ENCODE data around the gene LRRFIP1. TPM values are rescaled to one million over a fixed set of nuclear protein-coding genes. Genes with fewer than 3 reads are reported as not detected.

LRRFIP1 gene
- total RNA-seq, 1 donor from 2014 or later: 40.7 TPM

DNA sequence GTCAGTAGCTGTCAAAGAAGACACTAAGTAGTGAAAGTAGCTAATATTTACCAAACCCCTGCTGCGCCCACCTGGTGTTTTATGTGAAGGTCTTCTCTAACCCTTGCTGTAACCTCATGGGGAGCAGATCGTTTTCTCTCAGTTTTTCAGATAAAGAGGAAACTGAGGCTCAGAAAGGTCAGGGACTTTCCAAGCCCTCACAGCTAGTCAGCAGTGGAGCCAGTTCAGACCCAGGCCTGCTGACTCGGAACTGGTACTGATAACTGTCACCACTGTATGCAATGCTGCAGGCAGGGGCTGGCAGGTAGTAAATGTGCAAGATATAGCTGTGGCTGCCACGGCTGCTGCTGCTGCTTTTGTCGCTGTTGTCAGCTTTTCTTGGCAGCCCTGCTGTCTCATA lies 69.1 kb downstream of the LRRFIP1 start:
- peaks cover 8% of the 10 kb centered on the region for H3K27me3 Mint-ChIP-seq (ENCODE audit: insufficient read depth, low read depth)
- no peak for DNase-seq (ENCODE audit: low spot score)
- H4K20me1 ChIP-seq (ENCODE audit: low read depth): peaks cover 56% of the 10 kb centered on the region
- peaks cover 72% of the 10 kb centered on the region for H3K4me1 Mint-ChIP-seq
- TF ChIP-seq EZH2phosphoT487 (IDR thresholded peaks at IDR 0.05) (no peak), EZH2 (IDR thresholded peaks at IDR 0.05) (no peak)
- TF ChIP-seq, protein P1, sequence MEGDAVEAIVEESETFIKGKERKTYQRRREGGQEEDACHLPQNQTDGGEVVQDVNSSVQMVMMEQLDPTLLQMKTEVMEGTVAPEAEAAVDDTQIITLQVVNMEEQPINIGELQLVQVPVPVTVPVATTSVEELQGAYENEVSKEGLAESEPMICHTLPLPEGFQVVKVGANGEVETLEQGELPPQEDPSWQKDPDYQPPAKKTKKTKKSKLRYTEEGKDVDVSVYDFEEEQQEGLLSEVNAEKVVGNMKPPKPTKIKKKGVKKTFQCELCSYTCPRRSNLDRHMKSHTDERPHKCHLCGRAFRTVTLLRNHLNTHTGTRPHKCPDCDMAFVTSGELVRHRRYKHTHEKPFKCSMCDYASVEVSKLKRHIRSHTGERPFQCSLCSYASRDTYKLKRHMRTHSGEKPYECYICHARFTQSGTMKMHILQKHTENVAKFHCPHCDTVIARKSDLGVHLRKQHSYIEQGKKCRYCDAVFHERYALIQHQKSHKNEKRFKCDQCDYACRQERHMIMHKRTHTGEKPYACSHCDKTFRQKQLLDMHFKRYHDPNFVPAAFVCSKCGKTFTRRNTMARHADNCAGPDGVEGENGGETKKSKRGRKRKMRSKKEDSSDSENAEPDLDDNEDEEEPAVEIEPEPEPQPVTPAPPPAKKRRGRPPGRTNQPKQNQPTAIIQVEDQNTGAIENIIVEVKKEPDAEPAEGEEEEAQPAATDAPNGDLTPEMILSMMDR (IDR thresholded peaks at IDR 0.05): no peak
- no peak overlapping the region for H3K4me3 ChIP-seq
- peaks cover 15% of the 10 kb centered on the region for H3K4me1 ChIP-seq
- no peak overlapping the region for H3K4me2 ChIP-seq
- H3K79me2 ChIP-seq (ENCODE audit: low read depth): peaks cover 13% of the 10 kb centered on the region
- H3K9me3 Mint-ChIP-seq: no peaks in the 10 kb centered on the region
- peak overlapping the region; percentile 0 for H3K9ac ChIP-seq
- no peaks in the 10 kb centered on the region for H3F3A ChIP-seq (ENCODE audit: low read depth)
- no peak overlapping the region for H2AFZ ChIP-seq (replicated peaks)
- H3K9me3 ChIP-seq (ENCODE audit: low read depth): no peaks in the 10 kb centered on the region
- no peak overlapping the region for H3K27ac Mint-ChIP-seq
- H3K27me3 ChIP-seq: peaks cover 30% of the 10 kb centered on the region
- H3K27ac ChIP-seq: no peak overlapping the region
- H3K4me3 Mint-ChIP-seq: no peak overlapping the region
- H3K36me3 Mint-ChIP-seq: no peaks in the 10 kb centered on the region
- H3K36me3 ChIP-seq: no peaks in the 10 kb centered on the region

DNA sequence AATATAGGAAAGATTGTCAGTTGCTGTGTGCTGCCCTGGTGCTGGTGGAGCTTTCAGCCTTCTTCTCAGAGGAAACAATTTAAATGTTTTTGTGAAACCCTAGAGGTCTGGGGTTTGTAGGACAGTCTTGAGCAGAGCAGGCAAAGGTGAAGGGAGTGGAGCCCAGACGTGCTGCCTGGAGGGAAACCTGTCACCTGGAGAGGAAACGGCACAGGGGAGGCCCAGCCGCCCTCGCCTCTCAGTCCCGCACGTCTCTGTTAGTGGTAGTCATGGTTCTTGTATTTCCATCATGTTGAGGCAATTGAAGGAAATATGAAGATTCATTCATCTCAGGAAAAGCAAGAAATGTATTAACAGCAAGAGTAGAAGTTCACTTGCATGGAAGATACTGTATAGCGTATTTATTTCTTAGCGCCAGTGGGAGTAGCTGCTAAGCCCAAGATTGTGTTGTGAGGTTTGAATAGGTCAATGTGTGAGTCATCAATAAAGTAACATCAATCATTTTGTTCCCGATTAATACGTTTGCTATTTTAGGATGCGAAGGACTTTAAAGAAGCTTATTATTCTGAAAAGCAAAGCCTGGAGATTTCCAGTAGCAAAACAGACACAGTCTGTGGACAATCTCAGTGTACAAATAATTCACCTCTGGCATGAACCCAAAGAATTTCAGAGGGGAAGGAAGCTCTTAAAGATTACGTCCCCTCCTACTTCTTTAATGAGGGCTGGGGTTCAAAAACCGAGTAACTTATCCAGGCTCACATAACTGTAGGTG lies 70.4 kb downstream of the LRRFIP1 start:
- TF ChIP-seq EZH2 (IDR thresholded peaks at IDR 0.05): no peak
- H3K36me3 ChIP-seq: no peaks in the 10 kb centered on the region
- Mint-ChIP-seq H3K4me3 (no peak overlapping the region), H3K27me3 (ENCODE audit: insufficient read depth, low read depth) (peaks cover 10% of the 10 kb centered on the region), H3K9me3 (no peaks in the 10 kb centered on the region), H3K27ac (no peak overlapping the region), H3K4me1 (peaks cover 85% of the 10 kb centered on the region), H3K36me3 (no peaks in the 10 kb centered on the region)
- no peak overlapping the region for H3K4me3 ChIP-seq
- no peak overlapping the region for H3K4me2 ChIP-seq
- peaks cover 27% of the 10 kb centered on the region for H3K4me1 ChIP-seq
- H4K20me1 ChIP-seq (ENCODE audit: low read depth): peaks cover 58% of the 10 kb centered on the region
- DNase-seq (ENCODE audit: low spot score): no peak
- H3K79me2 ChIP-seq (ENCODE audit: low read depth): peaks cover 13% of the 10 kb centered on the region
- H3K27me3 ChIP-seq: peaks cover 24% of the 10 kb centered on the region
- H3K27ac ChIP-seq: no peak overlapping the region
- H3K9ac ChIP-seq: no peak overlapping the region
- no peaks in the 10 kb centered on the region for H3K9me3 ChIP-seq (ENCODE audit: low read depth)
- no peaks in the 10 kb centered on the region for H3F3A ChIP-seq (ENCODE audit: low read depth)
- H2AFZ ChIP-seq (replicated peaks): no peak overlapping the region

DNA sequence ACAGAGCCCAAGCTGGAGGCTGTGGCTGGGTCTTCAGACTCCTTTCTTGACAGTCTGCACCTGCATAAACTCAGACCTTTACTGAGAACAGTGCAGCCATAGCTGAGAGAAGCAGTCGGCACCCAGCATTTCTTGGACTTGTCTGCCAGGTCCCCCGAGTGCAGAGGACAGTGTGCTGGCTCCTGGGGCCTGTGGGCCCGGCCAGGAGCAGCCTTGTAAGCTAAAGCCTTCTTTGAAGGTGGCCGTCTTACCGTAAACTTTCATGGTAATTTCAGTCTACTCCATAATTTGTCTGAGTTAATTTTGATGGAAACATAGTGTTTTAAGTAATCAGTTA lies 70.9 kb downstream of the LRRFIP1 start:
- Mint-ChIP-seq H3K27me3 (ENCODE audit: insufficient read depth, low read depth) (peaks cover 6% of the 10 kb centered on the region), H3K36me3 (no peaks in the 10 kb centered on the region), H3K4me3 (no peak overlapping the region), H3K27ac (peak overlapping the region; percentile 11), H3K9me3 (no peaks in the 10 kb centered on the region), H3K4me1 (peaks cover 86% of the 10 kb centered on the region)
- Histone ChIP-seq H3K27ac (no peak overlapping the region), H3K79me2 (ENCODE audit: low read depth) (peaks cover 13% of the 10 kb centered on the region), H2AFZ (replicated peaks) (no peak overlapping the region), H3K4me3 (no peak overlapping the region), H3K4me2 (no peak overlapping the region), H3K9me3 (ENCODE audit: low read depth) (no peaks in the 10 kb centered on the region), H3K36me3 (no peaks in the 10 kb centered on the region), H4K20me1 (ENCODE audit: low read depth) (peaks cover 52% of the 10 kb centered on the region), H3K4me1 (peaks cover 29% of the 10 kb centered on the region), H3K27me3 (peaks cover 18% of the 10 kb centered on the region), H3K9ac (no peak overlapping the region), H3F3A (ENCODE audit: low read depth) (no peaks in the 10 kb centered on the region)
- TF ChIP-seq EZH2 (IDR thresholded peaks at IDR 0.05) (no peak), EZH2phosphoT487 (IDR thresholded peaks at IDR 0.05) (no peak)
- TF ChIP-seq, protein P1 (IDR thresholded peaks at IDR 0.05): no peak
- DNase-seq (ENCODE audit: low spot score): no peak

DNA sequence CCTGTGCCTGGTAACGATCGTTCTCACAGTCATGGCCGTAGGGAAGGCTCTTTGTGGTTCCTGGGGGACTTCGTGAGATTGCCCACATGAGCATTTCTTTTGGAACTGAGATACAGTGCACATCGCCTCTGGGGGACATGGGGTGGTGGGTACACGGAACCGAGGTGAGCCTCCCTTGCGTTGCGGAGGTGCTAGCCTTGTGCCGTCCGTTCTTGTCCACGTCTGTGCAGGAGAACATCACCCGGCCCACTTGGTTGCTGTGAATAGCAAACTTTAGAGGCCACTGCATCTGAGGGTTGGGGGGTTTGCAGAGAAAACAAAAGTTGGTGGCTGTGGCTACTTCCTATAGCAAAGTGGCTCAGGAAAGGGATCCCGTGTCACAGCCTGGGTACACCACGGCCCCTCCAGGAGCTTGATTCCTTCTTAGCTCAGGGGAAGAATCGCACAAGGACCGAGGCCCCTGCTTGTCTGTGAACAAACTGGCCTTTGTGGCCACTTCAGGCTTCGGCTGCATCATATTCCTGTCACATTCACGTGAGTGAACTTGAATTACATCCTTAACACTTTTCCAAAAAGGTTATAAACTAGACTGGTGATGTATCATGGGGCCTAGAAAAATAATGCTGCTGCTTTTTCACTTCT lies 72.6 kb downstream of the LRRFIP1 start:
- H3F3A ChIP-seq (ENCODE audit: low read depth): no peaks in the 10 kb centered on the region
- no peak overlapping the region for H2AFZ ChIP-seq (replicated peaks)
- Mint-ChIP-seq H3K27me3 (ENCODE audit: insufficient read depth, low read depth) (peaks cover 4% of the 10 kb centered on the region), H3K9me3 (no peaks in the 10 kb centered on the region), H3K27ac (peak overlapping the region; percentile 81), H3K4me1 (peaks cover 84% of the 10 kb centered on the region), H3K4me3 (no peak overlapping the region), H3K36me3 (peaks cover 4% of the 10 kb centered on the region)
- peaks cover 40% of the 10 kb centered on the region for H4K20me1 ChIP-seq (ENCODE audit: low read depth)
- peaks cover 2% of the 10 kb centered on the region for H3K27me3 ChIP-seq
- no peak overlapping the region for H3K4me2 ChIP-seq
- no peaks in the 10 kb centered on the region for H3K36me3 ChIP-seq
- DNase-seq (ENCODE audit: low spot score): no peak
- no peak overlapping the region for H3K9ac ChIP-seq
- H3K4me3 ChIP-seq: no peak overlapping the region
- no peak for TF ChIP-seq EZH2 (IDR thresholded peaks at IDR 0.05)
- TF ChIP-seq, protein P1 (IDR thresholded peaks at IDR 0.05): no peak
- TF ChIP-seq EZH2phosphoT487 (IDR thresholded peaks at IDR 0.05): no peak
- H3K79me2 ChIP-seq (ENCODE audit: low read depth): no peaks in the 10 kb centered on the region
- H3K9me3 ChIP-seq (ENCODE audit: low read depth): no peaks in the 10 kb centered on the region
- no peak overlapping the region for H3K27ac ChIP-seq
- H3K4me1 ChIP-seq: peaks cover 29% of the 10 kb centered on the region

Data from neural progenitor cell (in vitro differentiated cells).